SH-SY5Y (cell line): ENCODE data around the gene NACC2.

Source experiments
- GATA2 ChIP-seq: IDR thresholded peaks from 2 replicates; pipeline ENCODE4 v1.6.1; 2011; ENCODE audit warnings: mild to moderate bottlenecking, low read depth, low read length
- GATA3 ChIP-seq: IDR thresholded peaks from 2 replicates; pipeline ENCODE4 v1.6.1; 2011; ENCODE audit warnings: low read depth, mild to moderate bottlenecking, low read length, moderate library complexity

DNA sequence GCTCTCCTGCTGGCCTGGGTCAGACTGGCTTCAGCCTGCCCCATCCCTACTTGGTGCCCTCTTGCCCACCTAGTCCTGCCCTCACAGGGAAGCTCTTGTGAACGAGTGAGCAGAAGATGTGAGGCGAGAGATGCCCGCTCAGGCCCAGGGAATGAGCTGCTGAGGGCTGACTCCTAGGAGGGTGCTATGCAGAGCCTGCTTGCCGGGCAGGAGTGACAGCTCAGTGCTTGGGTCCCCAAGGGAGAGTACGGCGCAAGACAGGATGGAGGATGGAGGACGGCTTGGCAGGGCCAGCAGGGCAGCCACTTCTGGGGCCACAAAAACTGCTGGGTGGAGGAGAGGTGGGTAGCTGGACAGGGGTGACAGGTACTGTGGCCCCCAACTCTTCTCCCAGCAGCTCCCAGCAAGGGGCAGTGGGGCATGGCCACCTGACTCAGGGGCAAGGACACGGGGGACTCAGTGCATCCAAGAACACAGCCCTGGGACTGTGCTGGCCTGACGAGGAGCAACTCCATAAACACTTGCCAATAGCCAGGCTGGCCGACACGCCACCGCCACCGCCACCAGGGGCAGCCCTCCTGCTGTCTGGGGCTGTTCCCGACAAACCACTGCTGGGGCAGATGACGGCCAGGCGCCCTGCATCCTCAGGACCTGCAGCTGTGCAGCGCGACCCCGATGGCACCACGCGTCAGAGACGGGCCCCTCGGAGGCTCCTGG lies 78.4 kb downstream of the NACC2 start:
- no peak for TF ChIP-seq GATA2
- no peak for TF ChIP-seq GATA3
